AG08395 (cell line): ENCODE results near the gene WASF2.
A peak's percentile ranks its signal among the peaks of the same experiment; 100 is the strongest.
"Not testable (repeated sequence)": the region's sequence is repeated elsewhere in the genome, so short reads cannot be mapped to it uniquely, and the experiment has no call there.

ENCODE experiments used
- DNase-seq: peaks from one replicate; pipeline ENCODE4 v3.0.0; 2012; ENCODE audit warnings: mixed read lengths, low spot score

WASF2 gene

DNA sequence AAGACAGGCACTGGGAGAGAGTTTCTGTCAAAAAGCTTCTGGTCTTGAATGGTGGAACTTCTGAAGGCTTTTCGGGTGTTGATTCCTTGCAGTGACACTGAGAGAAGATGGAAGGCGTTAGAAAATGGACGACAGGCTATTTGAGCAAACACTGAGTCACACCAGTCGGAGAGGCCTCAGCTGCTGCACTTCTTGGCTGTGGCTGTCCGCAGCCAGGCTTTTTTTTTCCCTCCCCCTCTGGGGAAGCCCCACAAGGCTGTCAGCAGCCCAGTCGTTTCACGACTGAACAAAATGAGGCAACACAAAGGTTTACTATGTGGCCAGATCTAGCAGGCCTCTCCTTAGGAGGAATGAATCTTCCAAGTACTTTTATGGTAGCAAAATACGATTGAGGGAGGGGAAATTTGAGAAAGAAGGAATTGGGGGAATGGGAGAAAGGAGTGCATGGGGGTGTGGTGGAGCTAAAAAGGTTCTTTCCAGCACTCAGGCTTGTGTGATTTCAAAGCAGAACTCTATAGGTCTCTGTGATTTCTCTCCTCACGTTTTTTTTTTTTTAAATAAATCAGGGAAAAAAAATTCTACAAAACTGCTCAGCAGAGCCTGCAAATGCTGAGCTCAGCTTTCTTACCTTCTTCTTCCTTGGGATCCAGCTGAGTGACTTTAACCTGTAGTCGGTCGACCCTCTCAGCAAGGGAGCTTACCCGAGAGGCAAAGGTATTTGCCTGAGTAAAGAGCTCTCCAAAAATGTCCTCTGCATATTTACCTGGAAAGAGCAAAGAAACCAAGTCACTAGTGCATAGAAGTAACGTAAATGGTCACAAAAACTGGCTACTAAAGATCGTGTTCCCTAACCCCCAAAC lies 71.4 kb downstream of the WASF2 start:
- peak; percentile 93 for DNase-seq

GRCh38 chr1:27417713-27418112 lies 72.3 kb downstream of the WASF2 start:
- no peak for DNase-seq

- DNase-seq = peak; percentile 60
Observed at GRCh38 chr1:27416387-27417111, 73.4 kb downstream of the WASF2 start.

- no peak for DNase-seq
Observed at GRCh38 chr1:27414091-27414490, 75.9 kb downstream of the WASF2 start.

- DNase-seq = no peak
Observed at GRCh38 chr1:27413004-27413403, 77.0 kb downstream of the WASF2 start.

DNA sequence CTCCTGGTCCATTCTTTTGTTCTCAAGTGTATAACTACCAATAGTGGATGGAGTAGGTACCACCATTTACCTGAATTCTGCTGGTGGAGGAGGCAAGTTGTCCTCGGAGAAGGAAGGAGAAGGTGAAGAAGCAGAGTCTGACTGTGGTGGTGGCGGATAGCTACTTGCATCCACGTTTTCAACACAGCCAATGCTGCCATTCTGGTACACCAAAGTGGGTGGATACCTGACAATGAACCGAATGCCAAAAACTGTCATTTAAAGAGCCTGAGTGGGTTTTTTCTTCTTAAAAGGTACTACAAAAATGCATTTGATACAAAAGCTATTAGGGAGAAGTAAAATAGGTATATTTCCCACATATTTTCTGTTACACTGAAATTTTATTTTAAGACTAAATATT lies 77.5 kb downstream of the WASF2 start:
- no peak for DNase-seq

GRCh38 chr1:27410709-27411108 lies 79.3 kb downstream of the WASF2 start:
- DNase-seq = no peak

DNA sequence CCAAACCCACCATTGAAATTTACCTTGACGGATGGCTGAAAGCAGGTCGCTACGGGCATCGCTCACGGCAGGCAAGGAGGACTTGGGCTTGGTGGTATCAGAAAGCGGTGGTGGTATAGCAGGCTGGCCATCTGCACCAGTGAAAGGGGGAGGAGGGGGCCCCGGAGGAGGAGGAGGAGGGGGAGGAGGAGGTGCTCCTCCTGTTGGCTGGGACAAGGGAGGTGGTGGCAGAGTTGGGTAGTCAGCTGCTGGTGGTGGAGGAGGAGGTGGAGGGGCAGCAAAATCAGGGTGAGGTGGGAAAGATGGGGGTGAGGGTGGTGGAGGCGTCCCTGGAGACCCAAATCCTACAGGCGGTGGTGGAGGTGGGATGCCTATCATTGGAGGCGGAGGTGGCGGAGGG lies 80.3 kb downstream of the WASF2 start:
- DNase-seq = no peak

DNA sequence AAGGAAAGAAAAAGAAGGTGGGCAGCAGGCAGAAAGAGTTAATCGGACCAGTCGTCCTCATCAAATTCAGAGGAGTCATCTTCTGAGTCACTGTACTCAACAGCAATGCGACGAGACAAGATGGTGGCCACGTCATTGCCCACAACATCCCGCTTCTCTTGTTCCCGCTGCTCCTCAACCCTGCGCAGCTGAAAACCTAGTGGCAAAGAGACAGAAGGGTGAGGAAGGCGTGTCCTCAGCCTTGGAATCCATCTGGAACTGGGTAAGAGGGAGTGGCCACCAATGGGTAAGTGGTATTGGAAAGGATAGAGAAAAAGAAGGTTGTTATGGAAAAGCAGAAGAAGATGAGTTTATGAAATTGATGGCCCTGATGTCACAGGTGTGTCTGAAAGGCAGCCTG lies 81.8 kb downstream of the WASF2 start:
- no peak for DNase-seq

DNA sequence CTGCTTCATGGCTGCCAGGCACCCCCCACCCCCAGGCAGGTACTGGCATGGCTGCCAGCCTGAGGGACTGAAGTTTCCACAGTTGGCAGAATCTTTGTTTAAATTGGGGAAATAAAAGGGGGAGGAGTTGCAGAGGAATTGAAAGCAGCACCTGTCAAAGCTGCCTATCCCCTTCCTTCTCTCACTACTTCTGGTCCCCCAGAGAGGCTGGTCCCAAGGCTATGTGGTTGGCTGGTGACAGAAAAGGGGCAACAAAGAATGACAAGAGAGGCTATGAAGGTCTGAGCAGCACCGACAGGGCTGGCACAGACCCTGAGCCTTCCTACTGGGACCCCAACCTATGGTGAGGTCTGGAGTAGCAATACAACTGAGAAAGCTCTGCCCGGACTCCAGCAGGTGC lies 83.2 kb downstream of the WASF2 start:
- not testable (repeated sequence) for DNase-seq

GRCh38 chr1:27406362-27406680 lies 83.6 kb downstream of the WASF2 start:
- no peak for DNase-seq

GRCh38 chr1:27405598-27406361 lies 84.2 kb downstream of the WASF2 start:
- DNase-seq = not testable (repeated sequence)

- DNase-seq = peak; percentile 67
Observed at GRCh38 chr1:27405074-27405473, 84.9 kb downstream of the WASF2 start.

DNA sequence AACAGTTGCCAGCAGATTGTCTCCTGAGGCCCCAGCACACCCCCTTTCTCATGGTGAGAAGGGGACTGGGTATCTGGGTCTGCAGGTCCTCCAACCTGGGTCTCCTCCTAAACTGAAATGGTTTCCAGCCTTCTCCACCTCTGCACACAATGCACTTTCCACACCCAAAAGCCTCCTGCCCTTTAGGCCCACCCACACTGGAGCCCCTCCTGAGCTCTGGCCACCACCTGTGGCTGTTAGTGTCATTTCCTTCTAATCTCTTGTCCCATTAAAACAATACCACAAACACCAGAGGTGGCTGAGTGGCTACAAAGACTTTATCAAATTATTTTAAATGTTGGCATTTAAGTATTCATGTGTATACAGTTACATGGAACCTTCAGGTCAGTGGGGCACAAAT lies 86.0 kb downstream of the WASF2 start:
- no peak for DNase-seq

DNA sequence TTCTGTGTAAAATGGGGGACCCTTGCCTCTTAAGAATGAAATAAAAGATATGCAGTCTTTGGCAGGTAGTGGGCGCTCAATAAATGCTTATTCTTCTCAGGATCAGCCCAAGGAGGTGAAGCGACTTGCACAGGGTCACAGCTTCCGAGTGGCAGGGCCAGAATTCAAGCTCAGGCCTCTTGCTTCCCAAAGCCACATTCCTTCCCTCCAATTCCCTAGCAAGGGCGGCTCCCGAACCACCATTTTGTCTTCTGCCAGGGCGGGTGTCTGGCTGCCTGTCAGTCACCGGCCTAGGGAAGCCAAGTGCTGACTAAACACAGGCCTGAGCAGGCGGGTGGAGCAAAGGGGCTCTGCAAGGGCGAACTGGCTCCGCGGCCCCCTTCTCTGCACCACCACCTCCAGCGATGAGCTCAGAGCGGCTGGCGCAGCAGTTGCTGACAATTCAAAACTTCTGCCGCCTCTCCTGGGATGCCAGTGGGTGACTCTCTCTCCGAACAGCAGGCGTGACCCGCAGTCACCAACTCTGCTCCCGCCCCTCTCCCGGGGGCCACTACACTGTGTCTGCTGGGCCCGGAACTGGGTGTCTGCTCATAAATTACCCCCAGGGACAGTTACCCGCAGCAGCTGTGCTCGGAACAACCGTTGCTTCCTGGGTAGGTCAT lies 86.8 kb downstream of the WASF2 start:
- DNase-seq = peak; percentile 72

DNA sequence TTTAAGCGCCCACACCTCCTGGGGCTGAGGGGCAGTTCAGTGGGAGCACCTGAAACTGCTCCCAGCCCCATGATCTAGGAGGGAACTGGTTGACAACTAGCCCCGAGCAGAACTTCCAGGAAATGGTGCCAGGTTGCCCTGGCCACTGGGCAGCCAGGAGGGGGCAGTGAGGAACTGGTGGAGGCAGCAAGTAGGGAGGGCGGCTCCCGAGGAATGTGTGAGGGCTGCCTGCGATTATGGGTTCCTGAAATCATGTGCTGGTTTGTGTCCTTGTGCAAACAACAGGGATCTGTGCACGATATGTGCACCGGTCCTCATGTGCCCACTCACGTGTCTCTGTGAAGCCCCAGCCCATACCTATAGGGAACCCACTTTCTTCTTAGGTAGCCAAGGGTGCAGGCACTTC lies 87.6 kb downstream of the WASF2 start:
- peak; percentile 75 for DNase-seq

GRCh38 chr1:27400963-27401341 lies 89.0 kb downstream of the WASF2 start:
- DNase-seq = no peak

DNA sequence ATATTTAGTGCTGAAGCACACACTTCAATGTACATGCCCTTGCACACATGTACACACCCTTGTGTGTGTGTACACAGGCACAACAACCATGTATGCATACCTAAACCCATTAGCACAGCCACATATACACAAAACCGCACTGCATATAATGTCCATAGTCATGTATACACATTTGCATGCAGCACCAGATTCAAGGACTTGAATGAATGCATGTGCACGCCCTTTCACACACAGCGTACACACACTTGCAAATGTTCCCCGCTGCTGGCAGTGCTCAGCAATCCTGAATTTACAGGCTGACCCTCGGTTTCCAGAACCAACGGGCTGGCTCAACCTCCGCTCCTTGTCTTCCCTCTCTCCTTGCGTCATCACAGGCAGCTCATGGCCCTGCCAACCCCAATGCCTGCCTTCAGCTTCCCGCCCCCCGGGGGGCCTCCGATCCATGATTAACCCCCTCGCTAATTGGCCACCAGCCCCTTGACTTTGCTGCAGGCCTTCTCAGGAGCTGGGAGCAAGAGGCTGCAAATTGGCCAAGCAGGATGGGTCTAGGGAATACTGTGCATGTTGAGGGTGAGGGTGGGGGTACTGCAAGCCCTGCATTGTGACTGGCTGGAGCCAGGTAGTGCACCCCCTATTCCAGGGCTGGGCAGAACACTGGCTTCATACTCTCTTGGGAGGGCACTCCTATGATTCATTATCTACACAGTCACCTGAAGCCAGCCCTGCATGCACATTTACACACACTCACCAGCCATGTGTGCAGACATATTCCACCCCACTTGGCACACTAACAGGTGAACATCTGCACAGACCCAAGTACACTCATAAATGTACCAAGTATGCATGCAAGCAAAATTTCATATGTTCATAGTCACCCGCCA lies 89.6 kb downstream of the WASF2 start:
- DNase-seq = peak; percentile 20

DNA sequence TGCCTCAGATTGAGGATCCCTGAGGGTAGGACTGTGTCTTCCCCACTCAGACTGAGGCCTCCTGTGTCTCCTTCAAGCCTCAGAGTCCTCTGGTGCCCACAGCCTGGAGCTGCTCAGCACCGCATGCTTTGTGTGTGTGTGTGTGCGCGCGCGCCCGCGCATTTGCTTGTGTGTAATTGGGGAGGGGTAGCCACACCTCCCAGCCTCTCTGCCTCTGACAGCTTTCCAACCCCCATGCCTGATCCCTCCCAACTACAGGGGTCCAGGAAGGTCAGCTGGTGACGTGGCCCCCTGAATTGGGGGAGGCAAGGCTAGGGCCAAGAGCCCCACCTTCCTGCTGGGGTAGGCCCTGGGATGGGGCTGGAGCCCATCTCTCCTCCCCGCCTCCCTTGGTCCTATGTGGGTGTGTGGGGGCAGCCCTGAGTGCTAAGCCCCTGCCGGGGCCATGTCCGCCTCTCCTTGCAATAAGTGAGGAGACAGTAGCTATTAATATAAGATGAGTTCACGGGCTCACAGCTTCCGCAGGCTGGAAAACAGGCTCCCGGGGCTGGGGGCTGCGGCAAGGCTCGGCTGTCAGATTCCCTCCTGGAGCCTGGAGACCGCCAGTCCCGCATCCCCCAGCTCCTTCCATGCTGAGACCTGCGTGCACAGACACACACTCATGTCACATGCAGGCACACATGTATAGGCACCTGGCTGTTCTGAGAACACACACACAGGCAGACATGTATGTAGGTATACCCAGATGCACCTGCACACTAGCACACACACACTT lies 90.5 kb downstream of the WASF2 start:
- no peak for DNase-seq

DNA sequence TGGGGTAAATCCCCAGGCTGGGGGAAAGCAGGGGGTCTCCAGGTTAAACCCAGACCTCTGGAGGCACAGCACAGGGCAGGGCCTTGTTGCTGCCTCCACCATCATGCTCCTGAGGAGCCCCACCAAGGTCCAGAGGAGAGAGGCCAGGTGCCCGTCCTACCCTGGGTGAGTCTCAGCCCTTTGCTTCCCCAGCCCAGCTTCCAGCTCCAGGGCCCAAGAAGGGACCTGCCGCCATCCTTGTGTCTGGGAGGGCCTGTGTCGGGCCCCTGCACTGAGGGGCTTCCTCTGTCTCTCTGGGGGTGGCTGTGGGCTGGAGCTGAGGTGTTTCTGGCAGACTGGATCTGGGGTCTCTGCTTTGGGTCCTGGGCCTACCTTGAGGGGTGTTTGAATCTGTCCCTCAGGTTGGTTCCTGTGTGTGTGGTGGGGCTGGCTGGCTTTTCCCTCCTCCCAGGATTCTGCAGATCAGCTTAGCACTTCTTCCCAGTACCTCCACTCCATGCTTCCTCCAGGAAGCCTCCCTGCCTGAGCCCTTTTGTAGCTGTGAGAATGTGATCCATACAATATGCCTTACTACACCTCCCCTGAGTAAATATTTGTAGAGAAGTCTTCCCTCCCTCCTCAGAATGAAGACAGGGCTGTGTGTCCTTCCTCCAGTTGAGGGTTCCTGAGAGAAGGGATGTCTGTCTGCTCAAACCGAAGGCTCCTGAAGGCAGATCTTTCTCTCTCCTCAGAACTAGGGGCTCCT lies 91.4 kb downstream of the WASF2 start:
- DNase-seq = no peak
